Stimulated activated CD8-positive, alpha-beta memory T cell treated with anti-CD3 and anti-CD28 coated beads, Interleukin-4, amount 100 ng/mL, for 4 hours (primary cell): ENCODE data around the gene SPINT3.

ENCODE experiments used
- DNase-seq, 2 donors: peaks; one replicate each; pipeline ENCODE4 v3.0.0-alpha.2; 2020; ENCODE audit warnings: low read depth in 2 of 2, low spot score in 1 of 2

The SPINT3 gene

GRCh38 chr20:45462711-45463509 is 52.5 kb downstream of the SPINT3 start:
- no peak for DNase-seq
